Measurements from ENCODE around the gene MZF1. TPM values are rescaled to one million over a fixed set of nuclear protein-coding genes. Genes with fewer than 3 reads are reported as not detected.
"Not testable (repeated sequence)": the region's sequence is repeated elsewhere in the genome, so short reads cannot be mapped to it uniquely, and the experiment has no call there.

MZF1 gene
- total RNA-seq, result 10 to 100 TPM; 15.0 to 18.6 TPM

- no peaks in the 10 kb centered on the region for H3K27me3 Mint-ChIP-seq (ENCODE audit: low read depth)
- H3K4me3 Mint-ChIP-seq, result peak within 1 kb of the TSS; percentile 87 to 92
- H3K9me3 Mint-ChIP-seq, result no peaks in the 10 kb centered on the region
- H3K4me1 Mint-ChIP-seq (ENCODE audit: low read depth), result peaks cover 44% of the 10 kb centered on the region
- peaks cover 0 to 5% of the 10 kb centered on the region in 2 donors for H3K36me3 Mint-ChIP-seq (ENCODE audit: insufficient read depth in 2 of 2)
- peak; percentile 71 to 72 for ATAC-seq (replicated peaks in 1 of 2)
- H3K27ac Mint-ChIP-seq, result peak within 1 kb of the TSS; percentile 87
- peak; percentile 99 to 100 for DNase-seq
These were observed at the start of gene MZF1 for GRCh38 chr19:58572818-58573657. Gene MZF1, minus strand, starts transcription at chr19:58573335. Its CDS starts 1,946 bp downstream, at chr19:58571389.

GRCh38 chr19:58607213-58607612 is 34.1 kb upstream of the MZF1 start:
- not testable (repeated sequence) for DNase-seq; H3K9me3 Mint-ChIP-seq; H3K4me3 Mint-ChIP-seq; H3K36me3 Mint-ChIP-seq (ENCODE audit: insufficient read depth in 2 of 2); ATAC-seq (replicated peaks in 1 of 2); H3K27ac Mint-ChIP-seq; H3K27me3 Mint-ChIP-seq (ENCODE audit: low read depth); H3K4me1 Mint-ChIP-seq (ENCODE audit: low read depth)

GRCh38 chr19:58606251-58606896 is 33.2 kb upstream of the MZF1 start:
- DNase-seq; H3K4me3 Mint-ChIP-seq; H3K27ac Mint-ChIP-seq; H3K36me3 Mint-ChIP-seq (ENCODE audit: insufficient read depth in 2 of 2); H3K9me3 Mint-ChIP-seq; ATAC-seq (replicated peaks in 1 of 2); H3K27me3 Mint-ChIP-seq (ENCODE audit: low read depth); H3K4me1 Mint-ChIP-seq (ENCODE audit: low read depth): not testable (repeated sequence)

GRCh38 chr19:58586133-58586765 is 13.1 kb upstream of the MZF1 start:
- no peak for ATAC-seq (replicated peaks in 1 of 2)

GRCh38 chr19:58585442-58586132 is 12.5 kb upstream of the MZF1 start:
- ATAC-seq (replicated peaks in 1 of 2) (no peak), DNase-seq (no peak)
- no peak overlapping the region for H3K27ac Mint-ChIP-seq
- H3K36me3 Mint-ChIP-seq (ENCODE audit: insufficient read depth in 2 of 2), result peaks cover 5 to 9% of the 10 kb centered on the region in 2 donors
- H3K4me3 Mint-ChIP-seq, result no peak overlapping the region
- no peaks in the 10 kb centered on the region for H3K27me3 Mint-ChIP-seq (ENCODE audit: low read depth)
- H3K4me1 Mint-ChIP-seq (ENCODE audit: low read depth), result peaks cover 10% of the 10 kb centered on the region
- H3K9me3 Mint-ChIP-seq, result no peaks in the 10 kb centered on the region

More at GRCh38 chr19:58586133-58586765, 13.1 kb upstream of the MZF1 start:
- H3K4me1 Mint-ChIP-seq (ENCODE audit: low read depth), result peaks cover 3% of the 10 kb centered on the region
- no peak overlapping the region for H3K27ac Mint-ChIP-seq
- H3K9me3 Mint-ChIP-seq, result no peaks in the 10 kb centered on the region
- H3K4me3 Mint-ChIP-seq, result no peak overlapping the region
- peaks cover 4 to 8% of the 10 kb centered on the region in 2 donors for H3K36me3 Mint-ChIP-seq (ENCODE audit: insufficient read depth in 2 of 2)
- no peak for DNase-seq
- no peaks in the 10 kb centered on the region for H3K27me3 Mint-ChIP-seq (ENCODE audit: low read depth)

- DNase-seq (no peak), ATAC-seq (replicated peaks in 1 of 2) (no peak)
- Mint-ChIP-seq H3K36me3 (ENCODE audit: insufficient read depth in 2 of 2) (peaks cover 5 to 11% of the 10 kb centered on the region in 2 donors), H3K4me1 (ENCODE audit: low read depth) (peaks cover 13% of the 10 kb centered on the region), H3K4me3 (no peak overlapping the region), H3K27ac (no peak overlapping the region), H3K9me3 (no peaks in the 10 kb centered on the region), H3K27me3 (ENCODE audit: low read depth) (no peaks in the 10 kb centered on the region)
These were observed 11.6 kb upstream of the MZF1 start for GRCh38 chr19:58584498-58585441.

- H3K36me3 Mint-ChIP-seq (ENCODE audit: insufficient read depth in 2 of 2), result peaks cover 5 to 11% of the 10 kb centered on the region in 2 donors
- H3K9me3 Mint-ChIP-seq, result no peaks in the 10 kb centered on the region
- H3K27ac Mint-ChIP-seq, result no peak overlapping the region
- DNase-seq (no peak), ATAC-seq (replicated peaks in 1 of 2) (no peak)
- no peak overlapping the region for H3K4me3 Mint-ChIP-seq
- H3K27me3 Mint-ChIP-seq (ENCODE audit: low read depth), result no peaks in the 10 kb centered on the region
- H3K4me1 Mint-ChIP-seq (ENCODE audit: low read depth), result peaks cover 29% of the 10 kb centered on the region
These were observed 9.8 kb upstream of the MZF1 start for GRCh38 chr19:58582985-58583384.

GRCh38 chr19:58581227-58582141 is 8.3 kb upstream of the MZF1 start:
- H3K9me3 Mint-ChIP-seq, result no peaks in the 10 kb centered on the region
- H3K4me3 Mint-ChIP-seq, result peak overlapping the region in 1 of 2 donors; percentile 8
- H3K36me3 Mint-ChIP-seq (ENCODE audit: insufficient read depth in 2 of 2), result peaks cover 5 to 11% of the 10 kb centered on the region in 2 donors
- peaks cover 40% of the 10 kb centered on the region for H3K4me1 Mint-ChIP-seq (ENCODE audit: low read depth)
- no peaks in the 10 kb centered on the region for H3K27me3 Mint-ChIP-seq (ENCODE audit: low read depth)
- ATAC-seq (replicated peaks in 1 of 2), result peak; percentile 89 to 91
- DNase-seq, result peak; percentile 92 to 93
- H3K27ac Mint-ChIP-seq, result peak overlapping the region; percentile 80

- H3K4me1 Mint-ChIP-seq (ENCODE audit: low read depth), result peaks cover 47% of the 10 kb centered on the region
- H3K27me3 Mint-ChIP-seq (ENCODE audit: low read depth), result no peaks in the 10 kb centered on the region
- H3K9me3 Mint-ChIP-seq, result no peaks in the 10 kb centered on the region
- no peak for DNase-seq
- peak overlapping the region in 1 of 2 donors; percentile 31 for H3K4me3 Mint-ChIP-seq
- H3K36me3 Mint-ChIP-seq (ENCODE audit: insufficient read depth in 2 of 2), result peaks cover 5 to 11% of the 10 kb centered on the region in 2 donors
- ATAC-seq (replicated peaks in 1 of 2), result no peak
- H3K27ac Mint-ChIP-seq, result peak overlapping the region; percentile 68
These were observed 6.5 kb upstream of the MZF1 start for GRCh38 chr19:58579473-58580142.

- Mint-ChIP-seq H3K9me3 (no peaks in the 10 kb centered on the region), H3K27ac (peak overlapping the region; percentile 76), H3K27me3 (ENCODE audit: low read depth) (no peaks in the 10 kb centered on the region), H3K36me3 (ENCODE audit: insufficient read depth in 2 of 2) (peaks cover 5 to 11% of the 10 kb centered on the region in 2 donors), H3K4me3 (peak overlapping the region; percentile 38 to 64), H3K4me1 (ENCODE audit: low read depth) (peaks cover 60% of the 10 kb centered on the region)
- DNase-seq (peak in 1 of 2 donors; percentile 48), ATAC-seq (replicated peaks in 1 of 2) (peak; percentile 13 to 23)
These were observed 5.1 kb upstream of the MZF1 start for GRCh38 chr19:58578012-58578925.

Data from activated T-cell treated with anti-CD3 and anti-CD28 coated beads, Interleukin-2, amount 50 U/mL, for 72 hours (primary cell).